Fibroblast of villous mesenchyme (primary cell): ENCODE measurements around the gene POMT1. TPM values are rescaled to one million over a fixed set of nuclear protein-coding genes. Genes with fewer than 3 reads are reported as not detected.

ENCODE experiments used
- DNase-seq: peaks from one replicate; pipeline ENCODE4 v3.0.0-alpha.2; 2010; ENCODE audit warnings: low read depth
- H3K4me3 ChIP-seq: 2 replicates; pipeline ENCODE4 v1.5.1; 2011; ENCODE audit warnings: low read depth, mild to moderate bottlenecking, low read length
- total RNA-seq: library from RNA; depleted of rRNA; stranded (reverse); fragments of >200 nt; gene quantifications from 2 replicates; pipeline ENCODE4 v1.2.3, GENCODE V29; 2012
- TF ChIP-seq, protein P1 (sequence below): IDR thresholded peaks from 2 replicates; pipeline ENCODE4 v1.5.1; 2012; ENCODE audit warnings: low read depth, mild to moderate bottlenecking, low read length; ENCODE audit not compliant: insufficient read depth

POMT1 gene
- total RNA-seq, 1 donor: 36.3 TPM

DNA sequence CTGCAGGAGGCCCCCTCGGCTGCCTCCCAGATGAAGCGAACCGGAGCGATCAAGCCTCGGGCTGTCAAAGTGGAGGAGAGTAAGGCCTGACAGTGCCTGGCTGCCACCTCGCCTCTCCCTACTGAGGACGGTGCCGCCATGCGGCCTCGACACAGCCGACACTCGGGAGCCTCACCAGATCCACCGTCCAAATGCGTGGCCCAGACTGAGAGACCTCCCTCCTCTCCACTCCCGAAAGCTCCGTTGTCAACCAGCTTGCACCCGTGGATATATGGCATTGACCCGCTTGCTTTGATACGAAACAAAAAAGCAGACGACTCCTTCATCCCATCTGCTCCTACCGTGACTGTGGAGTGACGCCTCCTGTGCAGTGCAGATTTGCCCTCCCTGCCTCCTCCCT is 6.9 kb upstream of the POMT1 start:
- TF ChIP-seq, protein P1, sequence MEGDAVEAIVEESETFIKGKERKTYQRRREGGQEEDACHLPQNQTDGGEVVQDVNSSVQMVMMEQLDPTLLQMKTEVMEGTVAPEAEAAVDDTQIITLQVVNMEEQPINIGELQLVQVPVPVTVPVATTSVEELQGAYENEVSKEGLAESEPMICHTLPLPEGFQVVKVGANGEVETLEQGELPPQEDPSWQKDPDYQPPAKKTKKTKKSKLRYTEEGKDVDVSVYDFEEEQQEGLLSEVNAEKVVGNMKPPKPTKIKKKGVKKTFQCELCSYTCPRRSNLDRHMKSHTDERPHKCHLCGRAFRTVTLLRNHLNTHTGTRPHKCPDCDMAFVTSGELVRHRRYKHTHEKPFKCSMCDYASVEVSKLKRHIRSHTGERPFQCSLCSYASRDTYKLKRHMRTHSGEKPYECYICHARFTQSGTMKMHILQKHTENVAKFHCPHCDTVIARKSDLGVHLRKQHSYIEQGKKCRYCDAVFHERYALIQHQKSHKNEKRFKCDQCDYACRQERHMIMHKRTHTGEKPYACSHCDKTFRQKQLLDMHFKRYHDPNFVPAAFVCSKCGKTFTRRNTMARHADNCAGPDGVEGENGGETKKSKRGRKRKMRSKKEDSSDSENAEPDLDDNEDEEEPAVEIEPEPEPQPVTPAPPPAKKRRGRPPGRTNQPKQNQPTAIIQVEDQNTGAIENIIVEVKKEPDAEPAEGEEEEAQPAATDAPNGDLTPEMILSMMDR: no peak
- H3K4me3 ChIP-seq: no peak overlapping the region
- no peak for DNase-seq

DNA sequence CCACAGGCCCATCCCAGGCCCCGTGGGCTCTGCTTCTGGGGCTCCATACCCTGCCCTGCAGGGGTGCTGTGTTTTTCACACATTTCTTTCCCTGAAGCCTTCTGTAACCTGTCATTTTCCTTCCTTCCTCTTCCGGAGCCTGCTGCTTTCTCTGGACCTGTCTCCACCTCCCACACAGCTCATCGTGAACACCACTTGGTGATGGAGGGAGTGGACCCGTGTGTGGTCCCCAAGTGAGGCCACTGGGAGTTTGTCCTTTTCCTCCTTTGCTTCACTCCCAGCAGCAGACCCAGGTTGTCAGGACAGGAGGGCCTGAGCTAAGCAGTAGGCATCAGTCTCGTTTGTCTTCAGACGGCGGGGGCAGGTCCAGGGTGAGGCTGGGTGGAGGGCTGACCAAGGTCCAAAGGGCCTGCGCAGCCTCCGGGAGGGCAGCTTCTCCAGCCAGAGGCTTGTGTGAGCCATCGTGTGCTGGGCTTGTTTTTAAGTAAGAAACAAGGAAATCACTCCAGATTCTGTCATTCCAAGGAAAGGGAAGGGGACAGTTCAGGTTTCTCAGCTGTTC is 5.8 kb upstream of the POMT1 start:
- H3K4me3 ChIP-seq: no peak overlapping the region
- no peak for DNase-seq
- TF ChIP-seq, protein P1: no peak

DNA sequence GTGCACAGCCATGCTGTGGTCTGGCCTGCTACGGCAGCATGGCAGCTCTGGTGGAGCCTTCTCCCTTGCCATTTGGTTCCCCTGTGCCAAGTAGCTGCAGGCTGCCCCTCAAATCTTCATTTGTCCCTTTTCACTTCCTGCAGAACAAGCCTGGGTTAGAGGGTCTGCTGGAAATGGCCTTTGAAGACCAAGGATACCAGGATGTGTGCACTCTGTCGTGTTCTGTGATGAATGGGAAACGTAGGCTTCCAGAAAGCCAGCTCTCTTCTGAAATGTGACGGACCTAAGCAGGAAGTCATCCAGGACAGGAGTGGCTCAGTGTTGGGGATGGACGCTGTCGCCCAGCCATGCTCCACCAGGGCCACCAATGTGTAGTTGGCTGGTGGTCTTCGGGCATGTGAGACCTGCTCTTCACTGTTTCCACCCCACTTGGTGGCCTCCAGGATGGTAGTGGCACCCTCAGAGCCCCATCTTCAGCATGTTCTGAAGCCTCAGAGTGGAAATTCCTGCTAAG is 3.4 kb upstream of the POMT1 start:
- H3K4me3 ChIP-seq: no peak overlapping the region
- DNase-seq: no peak
- TF ChIP-seq, protein P1: no peak

DNA sequence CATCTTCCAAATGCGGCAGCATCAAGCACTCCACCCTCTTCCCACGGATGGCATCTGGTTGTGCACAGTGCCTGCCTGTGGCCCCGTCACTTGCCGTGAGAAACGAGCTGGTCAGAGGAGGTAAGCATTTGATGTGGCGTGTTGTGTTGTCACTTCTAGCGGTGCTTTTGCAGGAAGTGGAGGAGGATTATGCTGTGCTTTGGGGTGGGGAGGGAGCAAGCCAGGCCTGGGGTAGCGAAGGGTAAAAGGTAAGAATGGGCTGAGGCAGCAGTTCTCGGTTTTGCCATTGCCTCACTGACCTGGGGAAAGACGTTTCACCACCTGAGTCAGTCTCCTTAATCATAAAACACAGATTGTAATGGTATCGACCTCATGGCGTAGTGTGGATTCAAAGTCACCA is 2.3 kb upstream of the POMT1 start:
- H3K4me3 ChIP-seq: no peak overlapping the region

DNA sequence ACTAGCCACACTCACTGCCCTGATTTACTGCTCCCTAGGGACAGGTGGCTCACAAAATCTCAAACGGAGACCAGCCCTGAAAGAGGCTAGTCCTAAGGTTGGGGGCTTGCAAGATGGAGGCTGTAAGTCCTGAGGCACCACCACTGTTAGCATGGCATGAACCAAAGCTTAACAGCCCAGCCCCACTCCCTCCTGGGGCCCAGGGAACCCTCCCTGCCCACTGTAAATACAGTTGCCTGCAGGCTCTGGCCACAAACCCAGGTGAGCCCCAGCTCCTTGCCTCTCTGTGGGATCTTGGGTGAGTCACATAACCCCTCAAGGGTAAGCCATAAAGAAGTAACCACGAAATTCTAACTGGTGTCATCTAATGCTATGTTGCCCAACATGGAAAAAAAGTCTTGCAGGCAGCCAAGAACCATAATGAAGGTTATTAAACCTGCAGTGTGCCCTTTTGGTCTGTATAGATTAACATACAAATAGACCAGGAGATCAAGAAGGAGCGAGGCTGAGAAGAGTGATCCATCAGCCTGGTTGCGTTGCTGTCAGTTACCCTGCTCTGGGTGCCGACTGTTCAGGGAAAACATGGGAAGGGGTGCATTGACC is 1.7 kb upstream of the POMT1 start:
- DNase-seq: peak; percentile 67
- H3K4me3 ChIP-seq: no peak overlapping the region
- TF ChIP-seq, protein P1: no peak

More for the DNA sequence above, 2.3 kb upstream of the POMT1 start:
- DNase-seq: no peak
- TF ChIP-seq, protein P1: no peak

DNA sequence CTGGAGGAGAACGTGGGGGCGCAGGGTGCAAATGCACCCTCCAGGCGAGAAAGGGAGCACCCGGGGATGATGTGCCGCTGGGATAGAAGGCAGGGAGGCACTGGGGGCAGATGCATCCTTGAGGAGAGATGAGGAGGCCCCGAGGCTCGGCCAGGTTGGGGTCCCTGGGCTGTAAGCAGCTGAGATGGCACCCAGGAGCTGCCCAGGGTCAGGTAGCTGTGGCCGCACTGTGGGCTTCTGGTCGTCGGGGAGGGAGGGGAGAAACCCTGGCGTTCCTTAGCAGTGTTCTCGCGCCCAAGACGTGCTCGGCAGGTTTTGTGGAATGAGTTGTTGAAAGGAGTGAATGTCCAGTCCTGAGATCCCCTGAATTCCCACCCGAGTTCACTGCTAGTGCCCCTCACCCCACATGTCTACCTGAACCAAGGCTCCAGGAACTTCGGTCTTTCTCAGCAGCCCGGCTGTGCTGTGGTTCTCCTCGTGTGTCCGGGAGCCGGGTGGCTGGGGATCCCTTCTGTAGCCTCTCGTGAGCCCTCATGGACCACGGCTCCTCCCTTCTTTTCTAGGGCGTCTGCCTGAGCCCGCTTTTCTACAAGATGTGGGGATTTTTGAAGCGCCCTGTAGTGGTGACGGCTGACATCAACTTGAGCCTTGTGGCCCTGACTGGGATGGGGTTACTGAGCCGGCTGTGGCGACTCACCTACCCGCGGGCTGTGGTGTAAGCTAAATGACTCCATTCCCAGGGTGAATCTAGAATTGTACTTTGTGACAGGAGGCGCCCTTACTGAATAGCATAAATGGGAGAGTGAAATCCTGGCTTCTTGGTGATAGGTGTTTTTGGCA is 1.1 kb downstream of the POMT1 start:
- TF ChIP-seq, protein P1: no peak
- DNase-seq: peak; percentile 23
- H3K4me3 ChIP-seq: peak overlapping the region; percentile 88
